Sigmoid colon (tissue), 4 donors: Measurements from ENCODE around the gene SLC17A9.

Source experiments
- POLR2A ChIP-seq, 2 donors: fragments of 450-650 bp; IDR thresholded peaks; one replicate each; pipeline ENCODE4 v1.6.1; 2016; ENCODE audit warnings: antibody characterized with exemption in 2 of 2, mild to moderate bottlenecking in 2 of 2, moderate library complexity in 2 of 2
- POLR2AphosphoS5 ChIP-seq, 4 donors: sonication (generic); formaldehyde crosslinking; IDR thresholded peaks; one replicate each; pipeline ENCODE4 v1.6.1; 2017; ENCODE audit warnings: antibody characterized with exemption in 4 of 4

GRCh38 chr20:63008541-63009044 lies 56.1 kb downstream of the SLC17A9 start:
- TF ChIP-seq POLR2AphosphoS5 (IDR thresholded peaks at IDR 0.05) (no peak), POLR2A (IDR thresholded peaks at IDR 0.05) (no peak)
